ENCODE results near the gene OGFRL1. TPM values are rescaled to one million over a fixed set of nuclear protein-coding genes. Genes with fewer than 3 reads are reported as not detected.

The OGFRL1 gene
- total RNA-seq, 1 donor from 2014 or later: 35.3 TPM

GRCh38 chr6:71333697-71334096 is 45.1 kb downstream of the OGFRL1 start:
- Histone ChIP-seq H3K4me3 (ENCODE audit: insufficient read depth, low read depth, low read length) (no peak overlapping the region), H3K79me2 (ENCODE audit: insufficient read depth, low read length) (no peaks in the 10 kb centered on the region), H3K4me2 (ENCODE audit: low read length) (no peak overlapping the region), H3K9me3 (ENCODE audit: insufficient read depth, low read depth, low read length) (no peaks in the 10 kb centered on the region), H3K9ac (ENCODE audit: low read length) (no peak overlapping the region), H3K36me3 (ENCODE audit: insufficient read depth, low read length) (no peaks in the 10 kb centered on the region), H4K20me1 (ENCODE audit: insufficient read depth, low read length) (no peaks in the 10 kb centered on the region), H2AFZ (ENCODE audit: low read depth, low read length) (no peak overlapping the region), H3K27ac (ENCODE audit: low read depth, low read length) (peak overlapping the region; percentile 71), H3K27me3 (ENCODE audit: insufficient read depth, low read length) (no peaks in the 10 kb centered on the region), H3K4me1 (ENCODE audit: insufficient read depth, low read length) (peaks cover 12% of the 10 kb centered on the region)
- TF ChIP-seq, protein P1, sequence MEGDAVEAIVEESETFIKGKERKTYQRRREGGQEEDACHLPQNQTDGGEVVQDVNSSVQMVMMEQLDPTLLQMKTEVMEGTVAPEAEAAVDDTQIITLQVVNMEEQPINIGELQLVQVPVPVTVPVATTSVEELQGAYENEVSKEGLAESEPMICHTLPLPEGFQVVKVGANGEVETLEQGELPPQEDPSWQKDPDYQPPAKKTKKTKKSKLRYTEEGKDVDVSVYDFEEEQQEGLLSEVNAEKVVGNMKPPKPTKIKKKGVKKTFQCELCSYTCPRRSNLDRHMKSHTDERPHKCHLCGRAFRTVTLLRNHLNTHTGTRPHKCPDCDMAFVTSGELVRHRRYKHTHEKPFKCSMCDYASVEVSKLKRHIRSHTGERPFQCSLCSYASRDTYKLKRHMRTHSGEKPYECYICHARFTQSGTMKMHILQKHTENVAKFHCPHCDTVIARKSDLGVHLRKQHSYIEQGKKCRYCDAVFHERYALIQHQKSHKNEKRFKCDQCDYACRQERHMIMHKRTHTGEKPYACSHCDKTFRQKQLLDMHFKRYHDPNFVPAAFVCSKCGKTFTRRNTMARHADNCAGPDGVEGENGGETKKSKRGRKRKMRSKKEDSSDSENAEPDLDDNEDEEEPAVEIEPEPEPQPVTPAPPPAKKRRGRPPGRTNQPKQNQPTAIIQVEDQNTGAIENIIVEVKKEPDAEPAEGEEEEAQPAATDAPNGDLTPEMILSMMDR (IDR thresholded peaks at IDR 0.05; ENCODE audit: insufficient read depth, low read depth, low read length): no peak
- TF ChIP-seq EZH2 (IDR thresholded peaks at IDR 0.05; ENCODE audit: insufficient read depth, low read length): no peak
- FAIRE-seq (peak; percentile 29), DNase-seq (ENCODE audit: low read depth) (peak; percentile 89)
- Mint-ChIP-seq H3K36me3 (ENCODE audit: low read depth, unreplicated experiment) (no peaks in the 10 kb centered on the region), H3K27ac (ENCODE audit: unreplicated experiment) (peak overlapping the region; percentile 84), H3K4me1 (ENCODE audit: low read depth, unreplicated experiment) (peaks cover 27% of the 10 kb centered on the region), H3K9me3 (ENCODE audit: unreplicated experiment) (peaks cover 12% of the 10 kb centered on the region), H3K27me3 (ENCODE audit: low read depth, unreplicated experiment) (no peaks in the 10 kb centered on the region), H3K4me3 (ENCODE audit: unreplicated experiment) (no peak overlapping the region)

GRCh38 chr6:71334768-71335167 is 46.2 kb downstream of the OGFRL1 start:
- H3K9me3 Mint-ChIP-seq (ENCODE audit: unreplicated experiment): peaks cover 12% of the 10 kb centered on the region
- H3K79me2 ChIP-seq (ENCODE audit: insufficient read depth, low read length): no peaks in the 10 kb centered on the region
- no peaks in the 10 kb centered on the region for H3K9me3 ChIP-seq (ENCODE audit: insufficient read depth, low read depth, low read length)
- H2AFZ ChIP-seq (ENCODE audit: low read depth, low read length): no peak overlapping the region
- H3K4me2 ChIP-seq (ENCODE audit: low read length): no peak overlapping the region
- peaks cover 27% of the 10 kb centered on the region for H3K4me1 Mint-ChIP-seq (ENCODE audit: low read depth, unreplicated experiment)
- no peak overlapping the region for H3K27ac ChIP-seq (ENCODE audit: low read depth, low read length)
- H3K27ac Mint-ChIP-seq (ENCODE audit: unreplicated experiment): peak overlapping the region; percentile 92
- no peak overlapping the region for H3K4me3 ChIP-seq (ENCODE audit: insufficient read depth, low read depth, low read length)
- no peak overlapping the region for H3K9ac ChIP-seq (ENCODE audit: low read length)
- no peaks in the 10 kb centered on the region for H3K36me3 ChIP-seq (ENCODE audit: insufficient read depth, low read length)
- TF ChIP-seq, protein P1 (IDR thresholded peaks at IDR 0.05; ENCODE audit: insufficient read depth, low read depth, low read length): no peak
- no peak for TF ChIP-seq EZH2 (IDR thresholded peaks at IDR 0.05; ENCODE audit: insufficient read depth, low read length)
- DNase-seq (ENCODE audit: low read depth): no peak
- no peaks in the 10 kb centered on the region for H4K20me1 ChIP-seq (ENCODE audit: insufficient read depth, low read length)
- H3K27me3 Mint-ChIP-seq (ENCODE audit: low read depth, unreplicated experiment): no peaks in the 10 kb centered on the region
- H3K4me1 ChIP-seq (ENCODE audit: insufficient read depth, low read length): peaks cover 12% of the 10 kb centered on the region
- no peak for FAIRE-seq
- H3K4me3 Mint-ChIP-seq (ENCODE audit: unreplicated experiment): no peak overlapping the region
- no peaks in the 10 kb centered on the region for H3K27me3 ChIP-seq (ENCODE audit: insufficient read depth, low read length)
- H3K36me3 Mint-ChIP-seq (ENCODE audit: low read depth, unreplicated experiment): no peaks in the 10 kb centered on the region

DNA sequence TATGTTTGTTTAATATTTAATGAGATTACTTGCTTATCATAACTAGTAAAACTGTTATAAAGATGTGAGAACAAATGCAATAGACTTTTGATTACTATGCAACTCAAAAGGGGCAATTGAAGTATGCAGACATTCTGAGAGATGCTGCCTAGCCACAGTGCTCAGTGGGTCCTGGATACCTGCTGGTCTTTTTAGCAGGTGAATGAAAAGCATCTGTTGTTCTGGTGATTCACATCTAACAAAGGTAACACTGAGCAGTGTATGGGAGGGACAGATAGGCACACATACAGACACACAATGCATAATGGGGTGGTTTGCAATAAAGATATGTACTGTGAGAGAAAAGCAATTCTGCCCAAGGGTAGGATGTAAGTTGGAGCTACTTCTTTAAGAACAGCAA is 46.9 kb downstream of the OGFRL1 start:
- H3K4me2 ChIP-seq (ENCODE audit: low read length): no peak overlapping the region
- Mint-ChIP-seq H3K4me1 (ENCODE audit: low read depth, unreplicated experiment) (peaks cover 27% of the 10 kb centered on the region), H3K27ac (ENCODE audit: unreplicated experiment) (no peak overlapping the region), H3K36me3 (ENCODE audit: low read depth, unreplicated experiment) (no peaks in the 10 kb centered on the region), H3K27me3 (ENCODE audit: low read depth, unreplicated experiment) (no peaks in the 10 kb centered on the region), H3K9me3 (ENCODE audit: unreplicated experiment) (peaks cover 12% of the 10 kb centered on the region), H3K4me3 (ENCODE audit: unreplicated experiment) (no peak overlapping the region)
- H3K27me3 ChIP-seq (ENCODE audit: insufficient read depth, low read length): no peaks in the 10 kb centered on the region
- H3K79me2 ChIP-seq (ENCODE audit: insufficient read depth, low read length): no peaks in the 10 kb centered on the region
- FAIRE-seq (no peak), DNase-seq (ENCODE audit: low read depth) (no peak)
- no peaks in the 10 kb centered on the region for H4K20me1 ChIP-seq (ENCODE audit: insufficient read depth, low read length)
- peaks cover 12% of the 10 kb centered on the region for H3K4me1 ChIP-seq (ENCODE audit: insufficient read depth, low read length)
- H3K27ac ChIP-seq (ENCODE audit: low read depth, low read length): no peak overlapping the region
- no peaks in the 10 kb centered on the region for H3K9me3 ChIP-seq (ENCODE audit: insufficient read depth, low read depth, low read length)
- no peak overlapping the region for H3K4me3 ChIP-seq (ENCODE audit: insufficient read depth, low read depth, low read length)
- H3K9ac ChIP-seq (ENCODE audit: low read length): no peak overlapping the region
- H3K36me3 ChIP-seq (ENCODE audit: insufficient read depth, low read length): no peaks in the 10 kb centered on the region
- no peak for TF ChIP-seq EZH2 (IDR thresholded peaks at IDR 0.05; ENCODE audit: insufficient read depth, low read length)
- TF ChIP-seq, protein P1 (IDR thresholded peaks at IDR 0.05; ENCODE audit: insufficient read depth, low read depth, low read length): no peak
- no peak overlapping the region for H2AFZ ChIP-seq (ENCODE audit: low read depth, low read length)

Data from astrocyte (in vitro differentiated cells and primary cell).